ENCODE results near the gene FGD6.
"Not testable (repeated sequence)": the region's sequence is repeated elsewhere in the genome, so short reads cannot be mapped to it uniquely, and the experiment has no call there.

Gene FGD6

GRCh38 chr12:95158919-95159318, 58.3 kb downstream of the FGD6 start:
- Histone ChIP-seq H3K9me3 (ENCODE audit: control insufficient read depth, insufficient read depth, low read length) (no peaks in the 10 kb centered on the region), H3K36me3 (ENCODE audit: insufficient read depth, low read length) (no peaks in the 10 kb centered on the region), H3K9ac (ENCODE audit: low read depth, low read length) (no peak overlapping the region), H3K4me1 (ENCODE audit: insufficient read depth, low read length) (peaks cover 5% of the 10 kb centered on the region; the same call in 1 of the 2 replicates)

- Histone ChIP-seq H3K9ac (ENCODE audit: low read depth, low read length) (no peak overlapping the region), H3K9me3 (ENCODE audit: control insufficient read depth, insufficient read depth, low read length) (no peaks in the 10 kb centered on the region), H3K4me1 (ENCODE audit: insufficient read depth, low read length) (no peaks in the 10 kb centered on the region), H3K36me3 (ENCODE audit: insufficient read depth, low read length) (no peaks in the 10 kb centered on the region)
These were observed 65.4 kb downstream of the FGD6 start for GRCh38 chr12:95151821-95152220.

GRCh38 chr12:95151406-95151805, 65.9 kb downstream of the FGD6 start:
- Histone ChIP-seq H3K9me3 (ENCODE audit: control insufficient read depth, insufficient read depth, low read length) (no peaks in the 10 kb centered on the region), H3K9ac (ENCODE audit: low read depth, low read length) (no peak overlapping the region), H3K36me3 (ENCODE audit: insufficient read depth, low read length) (no peaks in the 10 kb centered on the region), H3K4me1 (ENCODE audit: insufficient read depth, low read length) (no peaks in the 10 kb centered on the region)

GRCh38 chr12:95150501-95150900, 66.8 kb downstream of the FGD6 start:
- Histone ChIP-seq H3K4me1 (ENCODE audit: insufficient read depth, low read length) (no peaks in the 10 kb centered on the region), H3K36me3 (ENCODE audit: insufficient read depth, low read length) (no peaks in the 10 kb centered on the region), H3K9me3 (ENCODE audit: control insufficient read depth, insufficient read depth, low read length) (no peaks in the 10 kb centered on the region), H3K9ac (ENCODE audit: low read depth, low read length) (no peak overlapping the region)

GRCh38 chr12:95147866-95148265, 69.4 kb downstream of the FGD6 start:
- no peaks in the 10 kb centered on the region for H3K36me3 ChIP-seq (ENCODE audit: insufficient read depth, low read length)
- peaks cover 10% of the 10 kb centered on the region; the same call in 1 of the 2 replicates for H3K4me1 ChIP-seq (ENCODE audit: insufficient read depth, low read length)
- H3K9ac ChIP-seq (ENCODE audit: low read depth, low read length): no peak overlapping the region

GRCh38 chr12:95146769-95147168, 70.5 kb downstream of the FGD6 start:
- no peak overlapping the region for H3K9ac ChIP-seq (ENCODE audit: low read depth, low read length)
- no peaks in the 10 kb centered on the region for H3K36me3 ChIP-seq (ENCODE audit: insufficient read depth, low read length)
- H3K4me1 ChIP-seq (ENCODE audit: insufficient read depth, low read length): peaks cover 10% of the 10 kb centered on the region; the same call in 1 of the 2 replicates
- no peaks in the 10 kb centered on the region for H3K9me3 ChIP-seq (ENCODE audit: control insufficient read depth, insufficient read depth, low read length)

More at GRCh38 chr12:95147866-95148265, 69.4 kb downstream of the FGD6 start:
- no peaks in the 10 kb centered on the region for H3K9me3 ChIP-seq (ENCODE audit: control insufficient read depth, insufficient read depth, low read length)

GRCh38 chr12:95143621-95144205, 73.6 kb downstream of the FGD6 start:
- peaks cover under 1% of the 10 kb centered on the region; the same call in 1 of the 2 replicates for H3K36me3 ChIP-seq (ENCODE audit: insufficient read depth, low read length)
- peaks cover 10% of the 10 kb centered on the region; the same call in 1 of the 2 replicates for H3K4me1 ChIP-seq (ENCODE audit: insufficient read depth, low read length)
- no peak overlapping the region for H3K9ac ChIP-seq (ENCODE audit: low read depth, low read length)
- H3K9me3 ChIP-seq (ENCODE audit: control insufficient read depth, insufficient read depth, low read length): no peaks in the 10 kb centered on the region

- H3K9ac ChIP-seq (ENCODE audit: low read depth, low read length): no peak overlapping the region
- peaks cover 10% of the 10 kb centered on the region; the same call in 1 of the 2 replicates for H3K4me1 ChIP-seq (ENCODE audit: insufficient read depth, low read length)
- peaks cover 5% of the 10 kb centered on the region; the same call in 1 of the 2 replicates for H3K36me3 ChIP-seq (ENCODE audit: insufficient read depth, low read length)
- no peaks in the 10 kb centered on the region for H3K9me3 ChIP-seq (ENCODE audit: control insufficient read depth, insufficient read depth, low read length)
These were observed 74.7 kb downstream of the FGD6 start for GRCh38 chr12:95142431-95143151.

GRCh38 chr12:95141310-95141709, 76.0 kb downstream of the FGD6 start:
- peaks cover 10% of the 10 kb centered on the region; the same call in 1 of the 2 replicates for H3K4me1 ChIP-seq (ENCODE audit: insufficient read depth, low read length)
- no peaks in the 10 kb centered on the region for H3K9me3 ChIP-seq (ENCODE audit: control insufficient read depth, insufficient read depth, low read length)
- H3K9ac ChIP-seq (ENCODE audit: low read depth, low read length): no peak overlapping the region
- peaks cover 5% of the 10 kb centered on the region; the same call in 1 of the 2 replicates for H3K36me3 ChIP-seq (ENCODE audit: insufficient read depth, low read length)

- H3K4me1 ChIP-seq (ENCODE audit: insufficient read depth, low read length); H3K9ac ChIP-seq (ENCODE audit: low read depth, low read length); H3K9me3 ChIP-seq (ENCODE audit: control insufficient read depth, insufficient read depth, low read length): not testable (repeated sequence)
- H3K36me3 ChIP-seq (ENCODE audit: insufficient read depth, low read length): peaks cover 16% of the 10 kb centered on the region
These were observed 79.2 kb downstream of the FGD6 start for GRCh38 chr12:95138031-95138430.

GRCh38 chr12:95136598-95136997, 80.7 kb downstream of the FGD6 start:
- Histone ChIP-seq H3K9ac (ENCODE audit: low read depth, low read length) (no peak overlapping the region), H3K9me3 (ENCODE audit: control insufficient read depth, insufficient read depth, low read length) (no peaks in the 10 kb centered on the region), H3K36me3 (ENCODE audit: insufficient read depth, low read length) (peaks cover 21% of the 10 kb centered on the region)

GRCh38 chr12:95134085-95134484, 83.2 kb downstream of the FGD6 start:
- Histone ChIP-seq H3K9me3 (ENCODE audit: control insufficient read depth, insufficient read depth, low read length) (no peaks in the 10 kb centered on the region), H3K36me3 (ENCODE audit: insufficient read depth, low read length) (peaks cover 23% of the 10 kb centered on the region), H3K4me1 (ENCODE audit: insufficient read depth, low read length) (no peaks in the 10 kb centered on the region), H3K9ac (ENCODE audit: low read depth, low read length) (no peak overlapping the region)

More at GRCh38 chr12:95136598-95136997, 80.7 kb downstream of the FGD6 start:
- H3K4me1 ChIP-seq (ENCODE audit: insufficient read depth, low read length): no peaks in the 10 kb centered on the region

GRCh38 chr12:95131589-95132340, 85.5 kb downstream of the FGD6 start:
- Histone ChIP-seq H3K9me3 (ENCODE audit: control insufficient read depth, insufficient read depth, low read length) (no peaks in the 10 kb centered on the region), H3K9ac (ENCODE audit: low read depth, low read length) (no peak overlapping the region), H3K4me1 (ENCODE audit: insufficient read depth, low read length) (no peaks in the 10 kb centered on the region), H3K36me3 (ENCODE audit: insufficient read depth, low read length) (peaks cover 18% of the 10 kb centered on the region)

- H3K9me3 ChIP-seq (ENCODE audit: control insufficient read depth, insufficient read depth, low read length): no peaks in the 10 kb centered on the region
- H3K4me1 ChIP-seq (ENCODE audit: insufficient read depth, low read length): no peaks in the 10 kb centered on the region
- H3K36me3 ChIP-seq (ENCODE audit: insufficient read depth, low read length): peaks cover 25% of the 10 kb centered on the region
- H3K9ac ChIP-seq (ENCODE audit: low read depth, low read length): no peak overlapping the region
These were observed 87.2 kb downstream of the FGD6 start for GRCh38 chr12:95130096-95130495.
